WTC11 (cell line): Measurements from ENCODE around the gene AKT2.

ENCODE experiments used
- AFF4 ChIP-seq: sonication (generic); formaldehyde crosslinking; IDR thresholded peaks from 2 replicates; pipeline ENCODE4 v1.8.1; 2023; ENCODE audit warnings: mild to moderate bottlenecking, missing genetic modification reagents, borderline replicate concordance
- CREB1 ChIP-seq: sonication (generic); formaldehyde crosslinking; IDR thresholded peaks from 2 replicates; pipeline ENCODE4 v1.8.0; 2023; ENCODE audit warnings: mild to moderate bottlenecking, missing genetic modification reagents
- CTCF ChIP-seq: fragments of 200-600 bp; IDR thresholded peaks from 2 replicates; pipeline ENCODE4 v1.8.0; 2022; ENCODE audit warnings: antibody characterized with exemption
- ETV6 ChIP-seq: sonication (generic); formaldehyde crosslinking; IDR thresholded peaks from 2 replicates; pipeline ENCODE4 v1.8.1; 2022; ENCODE audit warnings: mild to moderate bottlenecking, missing genetic modification reagents
- MLX ChIP-seq: sonication (generic); formaldehyde crosslinking; IDR thresholded peaks from 2 replicates; pipeline ENCODE4 v1.8.1; 2023; ENCODE audit warnings: mild to moderate bottlenecking, missing genetic modification reagents, moderate library complexity
- NFATC4 ChIP-seq: fragments of 250-450 bp; sonication (Bioruptor Pico); IDR thresholded peaks from 2 replicates; pipeline ENCODE4 v1.9.0; 2021; ENCODE audit warnings: mild to moderate bottlenecking
- NR1H2 ChIP-seq: sonication (generic); formaldehyde crosslinking; IDR thresholded peaks from 2 replicates; pipeline ENCODE4 v1.9.0; 2021; ENCODE audit warnings: mild to moderate bottlenecking, moderate library complexity, missing genetic modification reagents
- SMAD3 ChIP-seq: sonication (generic); formaldehyde crosslinking; IDR thresholded peaks from 2 replicates; pipeline ENCODE4 v1.8.0; 2022; ENCODE audit warnings: missing genetic modification reagents, mild to moderate bottlenecking, borderline replicate concordance
- TEAD1 ChIP-seq: sonication (generic); formaldehyde crosslinking; IDR thresholded peaks from 2 replicates; pipeline ENCODE4 v1.8.0; 2022; ENCODE audit warnings: mild to moderate bottlenecking, missing genetic modification reagents
- TEAD4 ChIP-seq: sonication (generic); formaldehyde crosslinking; IDR thresholded peaks from 2 replicates; pipeline ENCODE4 v1.8.0; 2022; ENCODE audit warnings: mild to moderate bottlenecking, missing genetic modification reagents

- no peak for TF ChIP-seq CTCF
- no peak for TF ChIP-seq TEAD4
- TF ChIP-seq TEAD1 (CRISPR knock-in tag) = no peak
- TF ChIP-seq MLX (CRISPR knock-in tag) = no peak
- TF ChIP-seq NFATC4 (CRISPR knock-in tag) = no peak
- TF ChIP-seq ETV6 (CRISPR knock-in tag) = no peak
- no peak for TF ChIP-seq AFF4
- no peak for TF ChIP-seq CREB1 (CRISPR knock-in tag)
- no peak for TF ChIP-seq SMAD3 (CRISPR knock-in tag)
- TF ChIP-seq NR1H2 (CRISPR knock-in tag) = no peak
These were observed 19.0 kb downstream of the AKT2 start for GRCh38 chr19:40266119-40266518.
